DLD1 (cell line): ENCODE measurements around the gene C11orf58.

ENCODE experiments used
- in situ Hi-C: cut with HindIII; loops from 2 replicates; pipeline ENCODE4 v1.10.0; 2017; ENCODE audit warnings: low sequenced_read_pairs

Gene C11orf58

DNA sequence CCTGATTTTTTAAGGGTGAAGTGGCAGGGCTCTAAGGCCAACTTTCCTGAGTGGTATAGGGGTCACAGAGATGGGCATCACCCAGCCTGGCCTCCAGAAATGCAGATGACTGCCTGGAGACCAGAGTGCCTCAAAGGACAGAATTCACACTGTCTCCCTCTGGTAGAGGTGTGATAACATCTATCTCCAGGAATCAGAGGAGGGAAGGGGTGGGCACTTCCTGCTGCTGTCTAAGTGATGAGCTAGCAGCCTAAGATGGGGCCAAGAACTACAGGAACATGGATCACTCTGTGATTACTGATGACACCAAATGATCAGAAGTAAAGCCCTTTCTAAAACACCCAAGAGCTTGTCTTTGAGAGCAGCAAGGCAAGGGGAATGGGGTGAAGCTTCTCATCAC, 61.9 kb downstream of the C11orf58 start:
- in situ Hi-C loops = no loop called here

DNA sequence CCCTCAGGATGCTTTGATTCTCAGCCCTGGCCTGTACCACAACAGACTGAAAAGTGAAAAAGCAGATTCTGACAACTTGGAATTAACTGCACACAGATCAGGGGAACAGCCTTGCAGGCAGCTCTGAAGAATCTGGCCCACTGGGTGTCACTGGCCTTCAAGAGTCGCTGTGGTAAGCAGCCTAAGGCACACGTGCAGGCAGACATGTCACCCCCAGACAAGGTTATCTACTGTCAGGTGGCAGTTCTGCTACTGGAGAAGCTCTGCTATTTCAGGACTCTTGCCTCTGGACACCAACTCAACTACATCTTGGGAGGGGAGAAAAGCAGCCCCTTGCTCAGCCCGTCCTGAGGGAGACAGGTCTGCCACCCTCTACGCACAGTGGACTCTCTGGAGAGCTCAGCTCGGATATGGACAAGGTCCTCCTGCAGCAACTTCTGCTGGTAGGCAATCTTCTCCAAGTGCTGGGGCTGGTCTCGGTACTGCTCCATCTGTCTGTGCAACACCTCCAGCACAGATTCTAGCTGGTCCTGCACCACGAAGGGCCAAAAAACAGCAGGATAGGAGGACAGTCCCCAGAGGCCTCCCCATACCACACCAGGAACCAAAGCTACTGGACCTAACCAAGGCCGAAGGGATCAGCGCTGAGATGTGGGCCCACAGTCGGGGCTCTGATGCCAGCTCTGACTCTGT, 63.0 kb downstream of the C11orf58 start:
- in situ Hi-C loops = no loop called here

DNA sequence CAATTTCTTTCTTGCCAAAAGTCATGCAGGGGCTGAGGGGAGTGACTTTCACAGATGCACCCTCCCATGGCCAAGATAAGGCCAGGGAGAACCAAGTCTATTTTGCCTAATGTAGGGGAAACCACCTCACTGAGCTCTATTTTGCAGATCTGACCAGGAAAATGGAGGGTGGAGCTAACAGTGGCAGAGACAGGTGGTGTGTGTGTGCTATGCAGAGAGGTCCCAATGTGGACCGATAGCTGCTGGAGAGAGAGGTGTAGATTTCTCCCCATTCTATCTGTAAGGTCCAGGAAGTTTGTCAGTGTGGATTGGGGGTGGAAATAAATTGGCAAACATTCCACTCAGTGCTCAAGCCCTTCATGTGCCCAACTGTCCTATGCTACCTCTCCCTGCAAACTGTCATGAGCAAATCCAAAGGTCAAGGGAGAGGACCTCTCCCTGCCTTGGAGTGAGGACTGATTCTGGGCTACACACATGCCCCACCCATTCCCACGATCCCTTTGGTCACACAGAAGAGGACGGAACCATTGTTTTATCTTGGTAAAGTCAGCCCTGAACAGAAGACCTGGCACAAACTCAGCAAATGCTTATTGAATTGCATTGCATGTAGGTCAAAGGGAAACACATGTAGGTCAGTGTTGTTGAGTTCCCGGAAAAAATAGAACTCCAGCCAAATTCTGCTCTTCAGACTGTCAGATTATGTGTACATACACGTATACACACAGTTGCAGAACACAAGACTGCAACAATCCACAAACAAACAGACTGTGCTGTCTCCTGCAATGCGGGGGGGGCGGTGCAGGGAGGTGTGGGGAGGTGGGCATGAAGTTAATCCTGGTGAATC, 65.9 kb downstream of the C11orf58 start:
- in situ Hi-C loops = no loop called here

DNA sequence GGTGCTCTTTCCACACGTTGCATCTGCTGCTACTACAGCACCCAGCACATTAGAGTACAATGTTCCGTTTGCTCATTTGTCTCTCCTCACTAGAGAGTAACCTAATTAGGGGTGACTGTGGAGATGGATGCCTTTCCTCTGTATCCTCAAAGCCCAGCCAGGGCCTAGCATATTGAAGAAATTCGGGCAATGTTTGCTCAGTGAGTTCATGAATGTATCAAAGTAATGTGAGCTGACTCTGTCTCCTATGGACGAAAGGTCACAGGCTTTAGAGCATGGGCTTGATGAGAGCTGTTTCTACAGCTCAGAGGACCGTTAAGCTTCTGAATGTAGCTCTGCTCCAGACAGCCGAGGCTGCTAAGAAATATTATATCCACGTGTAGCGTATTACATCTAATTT, 67.5 kb downstream of the C11orf58 start:
- in situ Hi-C loops = no loop called here

DNA sequence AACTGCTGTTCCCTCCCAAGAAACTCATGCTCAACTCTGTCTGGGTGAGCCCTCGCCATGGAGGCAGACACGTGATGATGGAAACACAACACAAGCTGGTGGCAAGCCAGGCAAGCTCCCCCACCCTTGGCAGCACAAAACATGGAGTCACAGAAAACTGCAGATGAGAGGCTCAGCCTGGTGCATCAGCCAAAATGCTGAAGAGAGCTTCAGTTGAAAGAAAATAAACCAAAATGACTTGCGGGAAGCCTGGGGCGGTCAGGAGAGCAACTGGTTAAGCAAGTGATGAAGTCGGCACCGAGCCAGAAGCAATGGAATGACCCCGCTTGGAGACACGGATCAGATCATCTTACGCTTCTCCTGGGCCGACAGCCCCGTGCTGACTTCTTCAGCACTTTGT, 68.3 kb downstream of the C11orf58 start:
- in situ Hi-C loops = no loop called here

DNA sequence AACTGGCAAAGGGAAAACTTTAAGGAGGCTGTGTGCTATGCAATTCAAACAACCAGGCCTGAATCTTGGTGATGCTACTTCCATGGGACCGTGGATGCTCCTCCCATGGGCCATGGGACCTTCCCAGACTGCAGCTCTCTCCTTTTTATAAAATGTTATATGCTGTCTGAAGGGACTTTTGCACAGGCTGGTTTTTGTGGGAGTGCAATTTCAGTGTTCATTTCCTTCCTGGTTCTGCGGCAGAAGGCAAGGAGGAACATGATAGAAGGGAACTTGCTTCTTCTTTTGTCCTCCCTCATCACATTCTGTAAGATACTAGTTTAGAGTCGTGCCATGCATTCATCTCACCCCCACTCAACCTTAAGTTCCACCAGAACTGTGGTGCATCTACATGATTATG, 68.9 kb downstream of the C11orf58 start:
- in situ Hi-C loops = no loop called here
